ENCODE results near the gene KRTAP24-1.

- TF ChIP-seq, protein P1, sequence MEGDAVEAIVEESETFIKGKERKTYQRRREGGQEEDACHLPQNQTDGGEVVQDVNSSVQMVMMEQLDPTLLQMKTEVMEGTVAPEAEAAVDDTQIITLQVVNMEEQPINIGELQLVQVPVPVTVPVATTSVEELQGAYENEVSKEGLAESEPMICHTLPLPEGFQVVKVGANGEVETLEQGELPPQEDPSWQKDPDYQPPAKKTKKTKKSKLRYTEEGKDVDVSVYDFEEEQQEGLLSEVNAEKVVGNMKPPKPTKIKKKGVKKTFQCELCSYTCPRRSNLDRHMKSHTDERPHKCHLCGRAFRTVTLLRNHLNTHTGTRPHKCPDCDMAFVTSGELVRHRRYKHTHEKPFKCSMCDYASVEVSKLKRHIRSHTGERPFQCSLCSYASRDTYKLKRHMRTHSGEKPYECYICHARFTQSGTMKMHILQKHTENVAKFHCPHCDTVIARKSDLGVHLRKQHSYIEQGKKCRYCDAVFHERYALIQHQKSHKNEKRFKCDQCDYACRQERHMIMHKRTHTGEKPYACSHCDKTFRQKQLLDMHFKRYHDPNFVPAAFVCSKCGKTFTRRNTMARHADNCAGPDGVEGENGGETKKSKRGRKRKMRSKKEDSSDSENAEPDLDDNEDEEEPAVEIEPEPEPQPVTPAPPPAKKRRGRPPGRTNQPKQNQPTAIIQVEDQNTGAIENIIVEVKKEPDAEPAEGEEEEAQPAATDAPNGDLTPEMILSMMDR (IDR thresholded peaks at IDR 0.05): no peak
- TF ChIP-seq POLR2A (IDR thresholded peaks at IDR 0.05): no peak
Observed at GRCh38 chr21:30232011-30232410, 50.7 kb downstream of the KRTAP24-1 start.

Data from lower leg skin (tissue), 3 donors.